Stimulated activated CD8-positive, alpha-beta memory T cell treated with anti-CD3 and anti-CD28 coated beads, Interleukin-12 subunit alpha, Interleukin-12 subunit beta, amount 100 ng/mL, for 1 hour (primary cell): ENCODE results near the gene CTDSPL.

ENCODE experiments used
- DNase-seq: peaks from one replicate; pipeline ENCODE4 v3.0.0-alpha.2; 2020; ENCODE audit warnings: low read depth

Gene CTDSPL

GRCh38 chr3:37913522-37913921 is 51.8 kb downstream of the CTDSPL start:
- no peak for DNase-seq

GRCh38 chr3:37916685-37917084 is 55.0 kb downstream of the CTDSPL start:
- DNase-seq: no peak

GRCh38 chr3:37918627-37919026 is 56.9 kb downstream of the CTDSPL start:
- no peak for DNase-seq

GRCh38 chr3:37920156-37920699 is 58.5 kb downstream of the CTDSPL start:
- no peak for DNase-seq

GRCh38 chr3:37921025-37921424 is 59.3 kb downstream of the CTDSPL start:
- no peak for DNase-seq

- DNase-seq: no peak
Measured at GRCh38 chr3:37922721-37923568, 61.3 kb downstream of the CTDSPL start.

GRCh38 chr3:37923569-37924040 is 61.9 kb downstream of the CTDSPL start:
- no peak for DNase-seq

GRCh38 chr3:37924453-37924852 is 62.8 kb downstream of the CTDSPL start:
- DNase-seq: no peak

GRCh38 chr3:37925157-37925556 is 63.5 kb downstream of the CTDSPL start:
- DNase-seq: no peak

- no peak for DNase-seq
Measured at GRCh38 chr3:37926611-37927010, 64.9 kb downstream of the CTDSPL start.

- DNase-seq: no peak
Measured at GRCh38 chr3:37930495-37930894, 68.8 kb downstream of the CTDSPL start.

- no peak for DNase-seq
Measured at GRCh38 chr3:37932505-37932904, 70.8 kb downstream of the CTDSPL start.

GRCh38 chr3:37934631-37935289 is 73.1 kb downstream of the CTDSPL start:
- no peak for DNase-seq

GRCh38 chr3:37935290-37935668 is 73.6 kb downstream of the CTDSPL start:
- no peak for DNase-seq

- no peak for DNase-seq
Measured at GRCh38 chr3:37935756-37936666, 74.3 kb downstream of the CTDSPL start.

- DNase-seq: no peak
Measured at GRCh38 chr3:37937156-37937555, 75.5 kb downstream of the CTDSPL start.

- DNase-seq: no peak
Measured at GRCh38 chr3:37938011-37938410, 76.3 kb downstream of the CTDSPL start.

GRCh38 chr3:37940242-37940908 is 78.7 kb downstream of the CTDSPL start:
- DNase-seq: no peak

- no peak for DNase-seq
Measured at GRCh38 chr3:37941608-37942508, 80.2 kb downstream of the CTDSPL start.

GRCh38 chr3:37942646-37943045 is 81.0 kb downstream of the CTDSPL start:
- no peak for DNase-seq
